Right lobe of liver (tissue), 6 donors: ENCODE data around the gene PCDHB15. TPM values are rescaled to one million over a fixed set of nuclear protein-coding genes. Genes with fewer than 3 reads are reported as not detected.
A peak's percentile ranks its signal among the peaks of the same experiment; 100 is the strongest.
"Not testable (repeated sequence)": the region's sequence is repeated elsewhere in the genome, so short reads cannot be mapped to it uniquely, and the experiment has no call there.

Experiments
- ATAC-seq, 4 donors: fragments of 200-7000 bp; cut with Tn5 transposase; one replicate each; pipeline ENCODE4 v1.9.1; 2020; ENCODE audit warnings: mild to moderate bottlenecking in 4 of 4, moderate library complexity in 4 of 4
- DNase-seq, 3 donors: peaks; one replicate each; pipeline ENCODE4 v3.0.0-alpha.2; 2020
- H3K27ac ChIP-seq, 3 donors: fragments of 200-600 bp; one replicate each; pipeline ENCODE4 v1.8.0; 2022
- H3K27me3 ChIP-seq, 2 donors: fragments of 200-600 bp; one replicate each; pipeline ENCODE4 v1.8.0; 2022
- H3K36me3 ChIP-seq, 4 donors: fragments of 200-600 bp; sonication (generic) in 1 of 4; one replicate each; pipeline versions ENCODE4 v1.5.1 to v1.8.0; 2017 to 2022; ENCODE audit warnings: control low read depth in 1 of 4
- H3K4me1 ChIP-seq, 4 donors: fragments of 200-600 bp; sonication (generic) in 1 of 4; one replicate each; pipeline versions ENCODE4 v1.5.1 to v1.8.0; 2017 to 2022; ENCODE audit warnings: control low read depth in 1 of 4
- H3K4me3 ChIP-seq, 3 donors: fragments of 200-600 bp; one replicate each; pipeline ENCODE4 v1.8.0; 2022
- H3K9me3 ChIP-seq, 4 donors: fragments of 200-600 bp; sonication (generic) in 1 of 4; one replicate each; pipeline versions ENCODE4 v1.5.1 to v1.8.0; 2017 to 2022; ENCODE audit warnings: control low read depth in 1 of 4
- POLR2A ChIP-seq: fragments of 450-650 bp; IDR thresholded peaks from one replicate; pipeline ENCODE4 v1.6.1; 2017; ENCODE audit warnings: antibody characterized with exemption, mild to moderate bottlenecking
- WGBS: methylation state at CpG from one replicate; pipeline ENCODE4 v1.1.6; 2018; ENCODE audit warnings: low coverage, low lambda C conversion rate; ENCODE audit not compliant: insufficient coverage; ENCODE audit errors: missing lambda C conversion rate; 5-methylcytosine and 5-hydroxymethylcytosine counted together
- intact Hi-C, 2 donors: fragments of 100-400 bp; cut with DNase I; formaldehyde crosslinking; loops; one replicate each; pipeline versions ENCODE4 v1.11.2 to v1.14.1; 2022
- total RNA-seq, 6 experiments: library from RNA; depleted of rRNA in 2 of 6; stranded (reverse); fragments of >200 nt in 2 of 6; fragmentation: NEBNext Ultra II Directional in 3 of 6; extraction: Animal tissue kit (Norgen Biotek cat#: 25700) in 3 of 6; gene quantifications; one replicate each; pipeline versions ENCODE4 v1.1.0 to v1.2.4, GENCODE V29; 2016 to 2023
- TF ChIP-seq, protein P1 (sequence below), 4 donors: fragments of 200-600 bp in 3 of 4; fragments of 450-650 bp in 1 of 4; IDR thresholded peaks; one replicate each; pipeline versions ENCODE4 v1.5.1 to v1.8.0; 2016 to 2022; ENCODE audit warnings: antibody characterized with exemption in 4 of 4, mild to moderate bottlenecking in 2 of 4
- donor health status: DM: no; HTN: yes; CAD: no.
- donor health status: DM: no; HTN: no; CAD: no.
- donor health status: DM: no; HTN: no; CAD: no.
- donor health status: DM: no; HTN: yes; CAD: no.
- donor health status: DM: no; HTN: yes; CAD: no.

The PCDHB15 gene
- total RNA-seq, 6 experiments from 2014 or later: 0.37 to 0.83 (median 0.63) TPM

- ATAC-seq (no peak), DNase-seq (no peak)
- TF ChIP-seq POLR2A: no peak
- TF ChIP-seq, protein P1, sequence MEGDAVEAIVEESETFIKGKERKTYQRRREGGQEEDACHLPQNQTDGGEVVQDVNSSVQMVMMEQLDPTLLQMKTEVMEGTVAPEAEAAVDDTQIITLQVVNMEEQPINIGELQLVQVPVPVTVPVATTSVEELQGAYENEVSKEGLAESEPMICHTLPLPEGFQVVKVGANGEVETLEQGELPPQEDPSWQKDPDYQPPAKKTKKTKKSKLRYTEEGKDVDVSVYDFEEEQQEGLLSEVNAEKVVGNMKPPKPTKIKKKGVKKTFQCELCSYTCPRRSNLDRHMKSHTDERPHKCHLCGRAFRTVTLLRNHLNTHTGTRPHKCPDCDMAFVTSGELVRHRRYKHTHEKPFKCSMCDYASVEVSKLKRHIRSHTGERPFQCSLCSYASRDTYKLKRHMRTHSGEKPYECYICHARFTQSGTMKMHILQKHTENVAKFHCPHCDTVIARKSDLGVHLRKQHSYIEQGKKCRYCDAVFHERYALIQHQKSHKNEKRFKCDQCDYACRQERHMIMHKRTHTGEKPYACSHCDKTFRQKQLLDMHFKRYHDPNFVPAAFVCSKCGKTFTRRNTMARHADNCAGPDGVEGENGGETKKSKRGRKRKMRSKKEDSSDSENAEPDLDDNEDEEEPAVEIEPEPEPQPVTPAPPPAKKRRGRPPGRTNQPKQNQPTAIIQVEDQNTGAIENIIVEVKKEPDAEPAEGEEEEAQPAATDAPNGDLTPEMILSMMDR (IDR thresholded peaks at IDR 0.05): peak in 3 of 4 donors; percentile 8 to 19 (median 12)
- Histone ChIP-seq H3K36me3 (no peaks in the 10 kb centered on the region), H3K27ac (no peak within 1 kb of the TSS), H3K9me3 (no peaks in the 10 kb centered on the region), H3K4me1 (no peaks in the 10 kb centered on the region), H3K4me3 (no peak within 1 kb of the TSS), H3K27me3 (no peaks in the 10 kb centered on the region)
- intact Hi-C loops: no loop called here
- WGBS: 13% methylated on average over 11 of the region's 11 CpGs
Measured at GRCh38 chr5:141208478-141208877, 36.7 kb upstream of the PCDHB15 start, which contains the start of gene PCDHB12. PCDHB12 (plus strand) TSS chr5:141208719; CDS start chr5:141208908, 189 bp downstream.

GRCh38 chr5:141210281-141210680 lies 34.9 kb upstream of the PCDHB15 start:
- H3K36me3 ChIP-seq, H3K27ac ChIP-seq, ATAC-seq, H3K9me3 ChIP-seq, H3K4me3 ChIP-seq, H3K27me3 ChIP-seq, DNase-seq, intact Hi-C loops, H3K4me1 ChIP-seq: not testable (repeated sequence)
- 40% methylated on average over 1 of the region's 39 CpGs for WGBS

DNA sequence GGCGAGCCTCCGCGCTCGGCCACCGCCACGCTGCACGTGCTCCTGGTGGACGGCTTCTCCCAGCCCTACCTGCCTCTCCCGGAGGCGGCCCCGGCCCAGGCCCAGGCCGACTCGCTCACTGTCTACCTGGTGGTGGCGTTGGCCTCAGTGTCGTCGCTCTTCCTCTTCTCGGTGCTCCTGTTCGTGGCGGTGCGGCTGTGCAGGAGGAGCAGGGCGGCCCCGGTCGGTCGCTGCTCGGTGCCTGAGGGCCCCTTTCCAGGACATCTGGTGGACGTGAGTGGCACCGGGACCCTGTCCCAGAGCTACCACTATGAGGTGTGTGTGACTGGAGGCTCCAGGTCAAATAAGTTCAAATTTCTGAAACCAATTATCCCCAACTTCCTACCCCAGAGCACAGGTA lies 34.3 kb upstream of the PCDHB15 start:
- ATAC-seq: not testable (repeated sequence)

GRCh38 chr5:141213656-141214339 lies 31.4 kb upstream of the PCDHB15 start, which contains the start of gene PCDHB13:
PCDHB13 (plus strand) TSS chr5:141213919; CDS start chr5:141214124, 205 bp downstream.
- peak; percentile 29 to 80 (median 53) for ATAC-seq
- H3K27ac ChIP-seq, H3K9me3 ChIP-seq, H3K4me3 ChIP-seq, H3K36me3 ChIP-seq, DNase-seq, H3K27me3 ChIP-seq, H3K4me1 ChIP-seq, intact Hi-C loops: not testable (repeated sequence)
- TF ChIP-seq, protein P1 (IDR thresholded peaks at IDR 0.05): peak in 2 of 4 donors; percentile 15 to 29
- WGBS: 9% methylated on average over 12 of the region's 18 CpGs

More for the DNA sequence above, 34.3 kb upstream of the PCDHB15 start:
- DNase-seq, H3K27me3 ChIP-seq, H3K36me3 ChIP-seq, H3K4me1 ChIP-seq, intact Hi-C loops, H3K27ac ChIP-seq, H3K4me3 ChIP-seq, H3K9me3 ChIP-seq: not testable (repeated sequence)
- WGBS: 4% methylated on average over 4 of the region's 27 CpGs

DNA sequence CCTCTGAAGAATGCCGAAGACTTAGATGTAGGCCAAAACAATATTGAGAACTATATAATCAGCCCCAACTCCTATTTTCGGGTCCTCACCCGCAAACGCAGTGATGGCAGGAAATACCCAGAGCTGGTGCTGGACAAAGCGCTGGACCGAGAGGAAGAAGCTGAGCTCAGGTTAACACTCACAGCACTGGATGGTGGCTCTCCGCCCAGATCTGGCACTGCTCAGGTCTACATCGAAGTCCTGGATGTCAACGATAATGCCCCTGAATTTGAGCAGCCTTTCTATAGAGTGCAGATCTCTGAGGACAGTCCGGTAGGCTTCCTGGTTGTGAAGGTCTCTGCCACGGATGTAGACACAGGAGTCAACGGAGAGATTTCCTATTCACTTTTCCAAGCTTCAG lies 30.6 kb upstream of the PCDHB15 start:
- H3K4me3 ChIP-seq: not testable (repeated sequence)

DNA sequence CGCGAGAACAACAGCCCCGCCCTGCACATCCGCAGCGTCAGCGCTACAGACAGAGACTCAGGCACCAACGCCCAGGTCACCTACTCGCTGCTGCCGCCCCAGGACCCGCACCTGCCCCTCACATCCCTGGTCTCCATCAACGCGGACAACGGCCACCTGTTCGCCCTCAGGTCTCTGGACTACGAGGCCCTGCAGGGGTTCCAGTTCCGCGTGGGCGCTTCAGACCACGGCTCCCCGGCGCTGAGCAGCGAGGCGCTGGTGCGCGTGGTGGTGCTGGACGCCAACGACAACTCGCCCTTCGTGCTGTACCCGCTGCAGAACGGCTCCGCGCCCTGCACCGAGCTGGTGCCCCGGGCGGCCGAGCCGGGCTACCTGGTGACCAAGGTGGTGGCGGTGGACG lies 29.7 kb upstream of the PCDHB15 start:
- H3K27me3 ChIP-seq, H3K27ac ChIP-seq, H3K4me1 ChIP-seq, H3K4me3 ChIP-seq, H3K36me3 ChIP-seq, H3K9me3 ChIP-seq, DNase-seq, ATAC-seq, intact Hi-C loops: not testable (repeated sequence)
- WGBS: 25% methylated on average over 17 of the region's 40 CpGs

More for the DNA sequence above, 30.6 kb upstream of the PCDHB15 start:
- H3K9me3 ChIP-seq, ATAC-seq, H3K27ac ChIP-seq, DNase-seq, H3K4me1 ChIP-seq, H3K27me3 ChIP-seq, H3K36me3 ChIP-seq, intact Hi-C loops: not testable (repeated sequence)
- 55% methylated on average over 7 of the region's 12 CpGs for WGBS

- H3K4me1 ChIP-seq, H3K27ac ChIP-seq, H3K4me3 ChIP-seq, DNase-seq, H3K9me3 ChIP-seq, H3K36me3 ChIP-seq, H3K27me3 ChIP-seq, intact Hi-C loops, ATAC-seq: not testable (repeated sequence)
- WGBS: 45% methylated on average over 2 of the region's 26 CpGs
Measured at GRCh38 chr5:141216035-141216434, 29.2 kb upstream of the PCDHB15 start.
